Measurements from ENCODE around the gene PLEKHN1.

PLEKHN1 gene

GRCh38 chr1:964691-965525 is 1.4 kb upstream of the PLEKHN1 start:
- no peak for DNase-seq (ENCODE audit: low spot score)
- TF ChIP-seq CTCF (IDR thresholded peaks at IDR 0.05; ENCODE audit: extremely low read depth, missing control alignments), result no peak

GRCh38 chr1:965526-966134 is 652 bp upstream of the PLEKHN1 start:
- DNase-seq (ENCODE audit: low spot score), result no peak
- TF ChIP-seq CTCF (IDR thresholded peaks at IDR 0.05; ENCODE audit: extremely low read depth, missing control alignments), result no peak

DNA sequence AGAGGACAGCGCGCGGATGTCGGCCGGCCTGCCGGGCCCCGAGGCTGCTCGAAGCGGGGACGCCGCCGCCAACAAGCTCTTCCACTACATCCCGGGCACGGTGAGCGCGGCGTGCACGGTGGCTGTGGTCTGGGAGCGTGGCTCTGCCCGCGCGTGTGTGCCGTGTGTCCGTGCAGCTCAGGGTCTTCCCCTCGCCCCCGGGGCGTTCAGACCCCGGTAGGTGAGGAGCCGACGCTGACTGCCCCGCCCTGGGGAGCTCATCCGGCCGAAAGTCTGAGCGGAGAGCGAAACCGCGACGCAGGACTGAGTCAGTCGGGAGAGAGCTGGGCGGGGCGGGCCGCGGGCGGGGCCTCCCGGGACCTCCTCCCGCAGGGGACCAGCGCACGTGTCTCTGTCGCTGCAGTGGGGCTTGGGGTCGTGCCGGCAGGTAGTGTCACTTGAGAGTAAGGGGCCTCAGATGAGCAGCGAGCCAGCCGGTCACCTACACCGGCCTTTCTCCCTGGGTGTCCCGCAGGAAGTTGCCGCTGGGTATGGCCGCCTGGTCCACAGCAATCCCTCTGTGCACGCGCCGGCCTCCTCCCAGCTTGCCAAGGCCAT is 520 bp downstream of the PLEKHN1 start:
- peak; percentile 94 for DNase-seq (ENCODE audit: low spot score)
- no peak for TF ChIP-seq CTCF (IDR thresholded peaks at IDR 0.05; ENCODE audit: extremely low read depth, missing control alignments)

DNA sequence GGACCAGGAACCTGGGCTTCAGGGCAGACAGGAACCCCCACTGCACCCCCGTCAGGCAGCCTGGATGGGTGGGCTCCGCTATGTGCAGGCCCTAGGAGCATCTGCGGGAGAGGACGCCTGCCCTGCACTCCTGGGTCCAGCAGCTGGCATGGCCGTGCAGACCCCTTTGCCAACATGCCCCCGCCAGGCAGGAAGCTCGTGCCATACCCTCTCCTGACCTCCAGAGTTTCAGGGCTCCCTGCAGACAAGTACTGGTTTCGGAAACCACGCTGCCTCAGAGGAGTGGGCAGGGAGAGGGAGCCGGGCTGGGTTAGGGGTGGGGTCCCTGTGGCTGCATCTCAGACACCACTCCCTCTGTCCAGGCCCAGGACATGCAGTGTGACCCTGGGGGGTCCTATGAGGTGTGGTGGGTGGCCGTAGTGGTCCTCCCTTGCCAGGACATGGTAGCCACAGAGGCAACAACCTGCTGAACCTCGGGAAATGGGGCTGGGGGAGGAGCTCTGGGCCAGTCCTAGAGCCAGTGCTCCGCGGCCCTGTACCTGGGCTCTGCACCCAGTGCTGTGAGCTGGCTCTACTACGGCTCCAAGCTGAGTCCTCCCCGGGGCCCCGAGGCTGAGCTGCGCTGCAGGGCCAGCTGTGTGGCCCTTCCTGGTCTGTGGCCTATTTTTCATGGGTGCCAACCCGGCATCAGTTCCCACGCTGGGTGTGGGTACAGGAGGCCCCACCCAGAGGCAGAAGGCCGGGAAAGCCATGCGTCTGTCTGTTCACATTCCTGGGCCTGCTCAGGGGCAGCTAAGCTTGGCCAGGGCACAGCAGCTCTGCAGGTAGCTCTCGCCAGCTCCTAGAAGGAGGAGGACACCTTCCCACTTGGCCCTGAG is 1.4 kb downstream of the PLEKHN1 start:
- TF ChIP-seq CTCF (IDR thresholded peaks at IDR 0.05; ENCODE audit: extremely low read depth, missing control alignments), result no peak
- no peak for DNase-seq (ENCODE audit: low spot score)

GRCh38 chr1:969260-969855 is 3.1 kb downstream of the PLEKHN1 start:
- no peak for TF ChIP-seq CTCF (IDR thresholded peaks at IDR 0.05; ENCODE audit: extremely low read depth, missing control alignments)
- DNase-seq (ENCODE audit: low spot score), result no peak

DNA sequence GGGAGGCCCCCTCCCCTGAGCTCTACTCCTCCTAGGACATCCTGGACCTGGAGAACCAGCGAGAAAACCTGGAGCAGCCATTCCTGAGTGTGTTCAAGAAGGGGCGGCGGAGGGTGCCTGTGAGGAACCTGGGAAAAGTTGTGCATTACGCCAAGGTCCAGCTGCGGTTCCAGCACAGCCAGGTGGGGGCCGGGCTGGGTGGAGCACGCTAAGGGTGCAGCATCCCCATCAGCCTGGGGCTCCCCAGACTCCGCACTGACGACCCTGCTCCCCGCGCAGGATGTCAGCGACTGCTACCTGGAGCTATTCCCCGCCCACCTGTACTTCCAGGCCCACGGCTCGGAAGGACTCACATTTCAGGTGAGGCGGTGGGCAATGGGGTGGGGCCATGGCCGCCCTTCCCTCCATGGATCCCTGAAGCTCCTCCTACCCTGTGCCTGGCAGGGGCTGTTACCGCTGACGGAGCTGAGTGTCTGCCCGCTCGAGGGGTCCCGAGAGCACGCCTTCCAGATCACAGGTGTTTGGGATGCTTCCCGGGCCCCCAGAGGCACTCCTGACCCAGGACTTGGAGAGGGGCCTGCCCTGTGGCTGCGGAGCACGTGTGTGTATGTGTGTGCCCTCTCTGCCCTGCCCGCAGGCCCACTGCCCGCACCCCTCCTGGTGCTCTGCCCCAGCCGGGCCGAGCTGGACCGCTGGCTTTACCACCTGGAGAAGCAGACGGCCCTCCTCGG is 4.1 kb downstream of the PLEKHN1 start:
- no peak for TF ChIP-seq CTCF (IDR thresholded peaks at IDR 0.05; ENCODE audit: extremely low read depth, missing control alignments)
- no peak for DNase-seq (ENCODE audit: low spot score)
